H4 (cell line): ENCODE measurements around the gene TCF7. TPM values are rescaled to one million over a fixed set of nuclear protein-coding genes. Genes with fewer than 3 reads are reported as not detected.

Experiments used
- DNase-seq: peaks from one replicate; pipeline ENCODE4 v3.0.0-alpha.2; 2015; ENCODE audit warnings: low spot score
- total RNA-seq: library from RNA; depleted of rRNA; stranded (reverse); fragments of >200 nt; shearing (Covaris generic); gene quantifications from 2 replicates; pipeline ENCODE4 v1.2.3, GENCODE V29; 2014

TCF7 gene
- total RNA-seq, 1 experiment from 2014 or later: 2.9 TPM

GRCh38 chr5:134131165-134131564 is 16.7 kb downstream of the TCF7 start:
- no peak for DNase-seq

DNA sequence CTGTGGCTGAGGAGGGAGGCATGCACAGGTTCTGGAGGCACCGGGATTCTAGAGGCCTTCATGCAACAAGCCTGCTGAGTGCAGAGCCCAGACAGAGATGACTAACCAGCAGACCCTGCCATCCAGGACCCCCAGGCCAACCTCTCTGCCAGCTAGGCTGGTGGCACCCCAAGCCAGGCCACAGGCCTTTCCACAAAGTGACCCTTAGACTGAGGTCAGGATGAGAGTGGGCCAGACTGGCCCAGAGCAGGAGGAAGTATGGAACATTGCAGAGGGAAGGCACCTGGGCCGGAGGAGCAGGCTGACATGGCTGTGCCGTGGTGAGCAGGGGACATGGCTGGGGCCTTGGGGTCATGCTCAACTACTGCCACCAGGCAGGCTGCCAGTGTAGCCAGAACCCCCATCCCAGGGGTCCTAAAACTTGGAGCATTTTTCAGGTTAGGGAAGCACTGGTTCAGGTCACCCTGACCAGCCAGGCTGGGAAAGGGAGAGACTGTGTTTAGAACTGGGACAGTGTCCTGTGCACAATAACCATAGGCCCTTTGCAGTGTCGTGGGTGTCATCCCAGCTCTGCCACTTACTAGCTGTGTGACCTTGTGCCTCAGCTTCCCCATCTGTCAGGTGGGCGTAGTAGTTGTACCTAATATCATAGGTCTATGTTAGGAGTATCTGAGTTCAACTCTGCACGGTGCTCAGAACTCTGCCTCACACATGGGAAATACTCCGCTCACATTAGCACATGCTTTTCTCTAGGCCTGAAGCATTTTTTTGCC is 17.3 kb downstream of the TCF7 start:
- no peak for DNase-seq

DNA sequence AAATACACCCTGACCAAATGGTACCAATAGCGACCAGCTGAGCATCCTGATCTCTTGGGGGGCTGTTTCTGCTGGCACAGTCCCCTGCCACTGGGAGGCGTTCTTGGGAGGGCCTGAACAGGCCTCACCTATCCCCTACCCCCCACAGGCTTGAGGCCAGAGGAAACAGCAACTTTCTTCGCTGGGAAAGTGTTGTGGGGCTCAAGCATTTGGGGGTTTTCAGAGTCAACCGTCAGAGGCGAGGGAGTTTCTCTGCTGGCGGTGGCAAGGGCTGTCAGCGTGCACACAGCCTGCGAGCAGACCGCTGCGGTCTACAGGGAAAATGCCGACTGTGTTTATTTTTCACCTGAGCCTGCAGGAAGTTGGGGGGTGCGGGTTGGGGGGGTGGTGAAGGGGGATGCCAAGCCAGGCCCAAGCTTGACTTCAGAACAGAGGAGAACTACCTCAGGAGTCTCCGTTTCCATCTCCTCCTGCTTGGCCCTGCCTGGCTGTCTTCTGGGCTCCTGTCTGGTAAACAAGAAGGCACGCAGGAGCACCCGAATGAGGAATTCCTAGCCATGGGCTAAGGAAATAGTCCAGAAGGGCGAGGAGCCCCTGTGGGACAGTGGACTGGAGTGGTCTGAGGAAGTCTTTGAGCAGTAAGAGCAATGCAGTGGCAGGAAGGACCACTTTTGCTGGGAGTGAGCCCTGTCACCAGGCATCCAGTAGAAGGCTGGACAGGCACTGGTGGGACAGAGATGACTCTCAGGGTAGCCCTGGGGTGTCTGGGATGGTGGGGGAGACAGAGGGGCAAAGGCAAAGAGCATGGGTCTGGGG is 18.1 kb downstream of the TCF7 start:
- DNase-seq: no peak

DNA sequence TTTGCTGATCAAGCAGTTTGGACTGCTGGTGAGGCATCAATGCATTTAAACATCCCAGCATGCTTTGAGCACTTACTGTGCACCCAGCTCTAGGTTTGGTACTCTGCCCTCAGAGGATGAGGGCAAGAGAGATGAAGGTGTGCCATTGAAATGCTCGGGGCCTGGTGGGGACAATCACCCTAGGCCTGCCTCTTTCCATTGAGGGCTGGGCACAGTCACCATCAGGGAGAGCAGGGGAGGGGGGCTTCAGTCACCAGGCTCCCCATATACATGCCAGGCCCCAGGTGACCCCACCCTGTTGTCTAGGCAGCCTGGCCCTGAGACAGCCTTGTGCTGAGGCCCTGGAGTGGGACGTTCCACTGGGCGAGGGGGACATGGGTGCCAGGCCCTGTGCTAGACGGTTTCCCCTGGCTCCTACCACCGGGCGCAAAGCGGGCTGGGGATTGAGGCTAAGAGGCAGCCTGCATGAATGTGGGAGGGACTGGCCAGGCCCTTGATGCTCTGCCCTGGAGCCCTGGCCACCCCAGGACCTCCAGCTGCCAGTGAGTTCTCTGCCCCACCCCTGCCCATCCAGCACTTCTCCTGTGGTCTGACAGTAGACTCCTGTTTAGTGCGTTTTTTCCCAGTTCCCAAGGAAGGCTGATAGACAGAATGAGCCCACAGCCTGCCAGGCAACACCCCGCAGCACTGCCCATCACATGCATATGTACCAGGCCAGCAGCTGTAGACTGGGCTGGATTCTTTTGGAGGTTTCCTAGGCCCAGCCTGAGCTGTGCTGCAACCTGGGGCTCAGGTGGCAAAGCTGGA is 18.9 kb downstream of the TCF7 start:
- DNase-seq: no peak

DNA sequence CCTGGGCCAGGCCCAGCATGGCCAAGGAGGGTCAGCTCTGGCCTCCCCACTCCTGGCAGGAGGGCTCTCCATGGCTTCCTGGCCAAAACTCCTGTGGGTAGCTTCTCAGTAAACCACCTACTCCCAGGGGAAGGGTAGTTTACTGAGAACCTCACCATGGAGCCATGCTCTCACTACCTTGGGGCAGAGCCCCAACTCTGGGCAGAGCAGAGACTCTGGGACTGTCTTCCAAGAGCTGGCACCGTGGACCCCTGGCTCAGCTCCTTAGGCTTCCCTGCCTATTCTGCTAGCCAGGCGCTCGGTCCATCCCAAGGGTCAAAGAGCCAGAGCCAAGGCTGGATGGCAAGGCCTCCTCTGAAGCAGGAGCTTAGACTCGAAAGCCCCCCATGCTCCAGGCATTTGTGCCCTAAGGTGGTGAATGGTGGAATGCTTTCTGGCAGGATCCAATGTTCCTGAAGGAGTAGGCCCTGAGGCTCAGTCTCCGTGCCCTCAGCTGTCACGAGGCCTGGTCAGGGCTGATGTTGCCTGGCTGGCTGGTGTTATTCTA is 19.6 kb downstream of the TCF7 start:
- no peak for DNase-seq

DNA sequence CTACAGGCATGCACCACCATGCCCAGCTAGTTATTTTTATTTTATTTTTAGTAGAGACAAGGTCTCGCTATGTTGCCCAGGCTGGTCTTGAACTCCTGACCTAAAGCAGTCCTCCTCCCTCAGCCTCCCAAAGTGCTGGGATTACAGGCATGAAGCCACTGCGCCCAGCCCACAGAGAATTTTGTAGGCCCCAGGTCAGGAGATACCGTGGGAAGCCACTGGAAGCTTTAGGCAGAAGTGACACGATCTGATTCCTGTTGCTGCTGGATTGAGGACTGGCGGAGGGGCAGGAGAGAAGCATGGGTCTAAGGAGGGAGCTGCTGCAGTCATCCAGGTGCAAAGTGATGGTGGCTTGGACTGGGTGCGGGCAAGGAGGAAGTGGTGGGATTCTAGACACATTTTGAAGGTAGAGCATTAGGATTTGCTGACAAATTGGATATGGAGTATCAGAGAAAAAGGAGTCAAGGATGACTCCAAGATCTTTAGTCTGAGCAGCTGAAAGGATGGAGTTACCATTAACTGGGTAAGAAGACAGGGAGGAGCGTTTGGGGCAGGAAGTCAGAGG is 20.7 kb downstream of the TCF7 start:
- DNase-seq: no peak

- DNase-seq: no peak
These were observed 21.7 kb downstream of the TCF7 start for GRCh38 chr5:134136221-134136631.

DNA sequence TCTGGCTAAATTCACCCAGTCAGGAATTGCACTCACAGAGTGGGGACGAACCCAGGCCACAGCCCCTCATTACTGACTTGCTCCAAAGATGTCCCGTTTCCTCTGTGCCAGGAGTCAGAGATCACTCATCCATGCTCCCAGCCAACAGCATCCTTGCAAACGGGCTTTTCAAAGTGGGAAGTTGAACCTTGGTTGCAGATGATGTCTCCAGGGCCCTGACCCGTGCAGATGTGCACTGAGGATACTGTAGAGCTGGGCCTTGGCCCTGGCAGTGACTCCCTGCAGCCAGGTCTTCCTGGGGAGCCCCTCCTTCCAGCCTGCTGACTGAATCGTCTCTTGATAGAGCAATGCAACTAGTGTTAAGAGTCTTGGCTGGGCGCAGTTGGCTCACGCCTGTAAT is 22.3 kb downstream of the TCF7 start:
- DNase-seq: no peak

GRCh38 chr5:134138416-134139376 is 24.2 kb downstream of the TCF7 start:
- no peak for DNase-seq

GRCh38 chr5:134139377-134139851 is 24.9 kb downstream of the TCF7 start:
- no peak for DNase-seq

GRCh38 chr5:134139891-134140469 is 25.5 kb downstream of the TCF7 start:
- no peak for DNase-seq

DNA sequence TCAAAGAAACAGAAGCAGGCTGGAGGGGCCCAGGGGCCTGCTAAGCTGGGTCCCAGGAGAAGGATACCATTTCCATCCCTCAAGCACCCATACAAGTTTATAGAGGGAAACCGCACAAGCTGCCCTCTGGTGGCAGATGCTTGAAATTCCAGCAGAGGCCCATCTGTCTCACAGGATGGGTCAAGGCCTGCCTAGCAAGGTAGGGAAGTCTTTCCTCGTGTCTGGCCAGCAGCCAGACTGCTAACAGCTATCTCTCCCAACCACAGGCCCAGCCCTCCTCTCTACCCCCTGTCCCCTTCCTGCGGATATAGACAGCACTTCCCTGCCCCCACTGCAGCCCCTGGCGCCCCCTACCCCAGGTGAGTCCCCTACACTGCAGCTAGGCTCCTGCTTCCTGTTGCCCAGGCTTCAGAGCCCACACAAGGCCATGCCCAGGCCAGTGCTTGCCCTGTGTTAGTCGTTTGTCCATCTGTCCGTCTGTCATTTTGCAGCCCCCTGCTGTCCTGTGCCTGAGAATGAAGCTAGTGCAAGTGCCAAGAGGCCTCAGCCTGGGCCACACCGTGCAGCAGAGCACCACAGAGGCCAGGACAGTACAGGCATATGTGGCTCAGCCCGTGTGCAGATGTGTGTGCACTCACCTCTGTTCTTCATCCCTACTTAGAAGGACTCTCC is 26.2 kb downstream of the TCF7 start:
- DNase-seq: peak; percentile 68

GRCh38 chr5:134141331-134142050 is 27.0 kb downstream of the TCF7 start:
- no peak for DNase-seq

DNA sequence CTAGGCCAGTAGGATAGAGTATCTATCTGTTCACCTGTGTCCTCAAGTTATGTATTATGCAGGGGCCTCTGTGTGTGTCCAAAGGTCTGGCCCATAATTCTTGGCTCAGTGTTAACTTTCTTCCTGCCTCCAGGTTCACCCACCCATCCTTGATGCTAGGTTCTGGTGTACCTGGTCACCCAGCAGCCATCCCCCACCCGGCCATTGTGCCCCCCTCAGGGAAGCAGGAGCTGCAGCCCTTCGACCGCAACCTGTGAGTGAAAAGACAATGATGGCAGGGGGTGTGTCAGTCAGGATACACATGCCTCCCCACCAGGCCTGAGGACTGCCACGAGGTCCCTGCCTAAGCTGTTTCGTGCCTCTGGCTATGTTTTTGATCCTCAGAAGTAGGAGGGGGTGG is 27.6 kb downstream of the TCF7 start:
- no peak for DNase-seq

DNA sequence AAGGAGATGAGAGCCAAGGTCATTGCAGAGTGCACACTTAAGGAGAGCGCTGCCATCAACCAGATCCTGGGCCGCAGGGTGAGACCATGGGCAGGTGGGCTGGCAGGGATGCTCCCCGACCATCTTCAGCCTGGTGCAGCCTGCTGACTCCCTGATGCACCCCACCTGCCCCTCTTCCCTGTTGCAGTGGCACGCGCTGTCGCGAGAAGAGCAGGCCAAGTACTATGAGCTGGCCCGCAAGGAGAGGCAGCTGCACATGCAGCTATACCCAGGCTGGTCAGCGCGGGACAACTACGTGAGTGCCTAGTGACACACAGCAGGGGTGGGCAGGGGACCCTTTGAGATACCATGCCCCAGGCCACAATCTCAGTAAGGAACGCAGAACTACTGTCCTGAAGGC is 28.3 kb downstream of the TCF7 start:
- no peak for DNase-seq

DNA sequence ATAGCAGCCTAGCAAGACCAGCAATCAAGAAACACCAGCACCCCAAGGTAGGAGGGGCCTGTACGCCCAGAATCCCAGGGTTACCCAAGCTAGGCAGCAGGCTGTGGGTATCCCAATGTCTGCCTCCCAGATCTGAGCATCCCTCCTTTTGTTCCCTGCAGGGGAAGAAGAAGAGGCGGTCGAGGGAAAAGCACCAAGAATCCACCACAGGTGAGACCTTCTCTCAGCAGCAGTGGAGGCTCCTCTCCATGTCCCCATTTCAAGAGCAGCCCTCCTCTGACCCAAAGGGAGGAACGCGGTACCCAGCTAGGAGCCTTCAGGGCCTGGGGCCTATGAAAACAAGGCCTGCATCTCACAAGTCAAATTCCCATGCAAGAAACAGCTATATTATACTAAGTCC is 28.9 kb downstream of the TCF7 start:
- DNase-seq: no peak

DNA sequence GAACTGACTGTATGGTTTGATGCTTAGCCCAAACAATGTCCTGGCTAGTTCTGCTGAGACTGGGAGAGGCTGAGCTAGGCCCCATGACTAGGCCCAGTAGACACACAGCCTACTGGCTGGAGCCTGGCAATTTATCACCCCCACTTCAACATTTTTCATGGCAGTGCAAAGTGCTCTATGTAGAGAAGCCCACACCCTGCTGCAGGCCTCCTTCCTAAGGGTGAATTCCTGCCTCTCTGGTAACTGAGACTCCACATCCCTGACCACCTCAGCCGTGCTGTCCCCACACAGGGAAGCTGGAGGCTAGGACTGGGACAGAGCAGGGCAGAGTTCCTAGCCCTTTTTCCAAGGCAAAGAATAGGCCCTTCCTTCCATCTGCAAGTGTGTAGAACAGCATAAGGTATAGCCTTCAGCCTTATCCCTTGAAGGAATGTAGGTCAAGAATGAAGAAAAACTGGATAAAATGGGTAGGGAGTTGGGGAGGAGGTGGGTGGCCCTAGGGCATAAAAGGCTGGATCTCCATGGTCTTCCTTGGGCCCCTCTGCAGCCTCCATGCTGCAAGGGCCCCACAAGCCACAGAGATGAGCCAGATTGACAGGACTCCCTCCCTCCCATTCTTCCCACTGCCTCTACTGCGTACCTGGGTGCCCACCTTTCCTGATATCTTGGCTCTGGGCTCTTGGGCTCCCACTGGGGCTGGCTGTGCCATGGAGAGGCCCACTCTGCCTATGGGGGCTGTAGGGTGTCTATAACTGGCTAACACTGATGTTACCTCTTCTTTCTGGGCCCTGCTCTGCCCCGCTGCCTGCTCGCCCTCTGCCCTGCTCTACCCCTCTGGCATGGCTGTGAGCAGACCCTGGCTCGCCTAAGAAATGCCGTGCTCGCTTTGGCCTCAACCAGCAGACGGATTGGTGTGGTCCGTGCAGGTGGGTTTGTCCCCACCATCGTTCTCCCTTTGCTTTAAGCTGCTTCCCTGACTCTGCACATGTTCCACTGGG is 29.8 kb downstream of the TCF7 start:
- no peak for DNase-seq
